H9 (cell line): Measurements from ENCODE around the gene UCKL1. TPM values are rescaled to one million over a fixed set of nuclear protein-coding genes. Genes with fewer than 3 reads are reported as not detected.

Source experiments
- DNase-seq: peaks from one replicate; pipeline ENCODE4 v3.0.0-alpha.2; 2017
- H2AFZ ChIP-seq: one replicate; pipeline ENCODE4 v1.6.1; 2013; ENCODE audit warnings: mild to moderate bottlenecking, low read length, control low read depth, moderate library complexity
- H2AK5ac ChIP-seq: 2 replicates; pipeline ENCODE4 v1.6.1; 2013; ENCODE audit warnings: low read length, control low read depth, mixed read lengths; ENCODE audit not compliant: insufficient read length
- H2BK120ac ChIP-seq: one replicate; pipeline ENCODE4 v1.6.1; 2013; ENCODE audit warnings: low read depth, mild to moderate bottlenecking, low read length, control low read depth, inconsistent platforms; ENCODE audit not compliant: poor library complexity, severe bottlenecking
- H2BK12ac ChIP-seq: 2 replicates; pipeline ENCODE4 v1.6.1; 2013; ENCODE audit warnings: low read length, control low read depth, mixed read lengths, low read depth; ENCODE audit not compliant: insufficient read length
- H2BK15ac ChIP-seq: 2 replicates; pipeline ENCODE4 v1.6.1; 2013; ENCODE audit warnings: low read depth, low read length, control low read depth
- H2BK20ac ChIP-seq: one replicate; pipeline ENCODE4 v1.6.1; 2013; ENCODE audit warnings: low read depth, mild to moderate bottlenecking, low read length, control low read depth, inconsistent platforms; ENCODE audit not compliant: poor library complexity, severe bottlenecking
- H2BK5ac ChIP-seq: 2 replicates; pipeline ENCODE4 v1.6.1; 2013; ENCODE audit warnings: low read length, control low read depth, mixed read lengths; ENCODE audit not compliant: insufficient read length
- H3K14ac ChIP-seq: 2 replicates; pipeline ENCODE4 v1.6.1; 2013; ENCODE audit warnings: low read length, control low read depth; ENCODE audit not compliant: insufficient read depth
- H3K18ac ChIP-seq: 2 replicates; pipeline ENCODE4 v1.6.1; 2013; ENCODE audit warnings: low read depth, mild to moderate bottlenecking, mixed read lengths, low read length, control low read depth; ENCODE audit not compliant: insufficient read length
- H3K23ac ChIP-seq: 2 replicates; pipeline ENCODE4 v1.6.1; 2013; ENCODE audit warnings: low read length, control low read depth, mixed read lengths, low read depth; ENCODE audit not compliant: insufficient read length
- H3K23me2 ChIP-seq: 2 replicates; pipeline ENCODE4 v1.6.1; 2013; ENCODE audit warnings: low read depth, mild to moderate bottlenecking, mixed read lengths, low read length, control low read depth; ENCODE audit not compliant: insufficient read length, poor library complexity, severe bottlenecking
- H3K27ac ChIP-seq: 2 replicates; pipeline ENCODE4 v1.5.1; 2013; ENCODE audit warnings: low read length, control low read depth, mixed read lengths, low read depth; ENCODE audit not compliant: insufficient read length
- H3K27me3 ChIP-seq: 2 replicates; pipeline ENCODE4 v1.6.1; 2013; ENCODE audit warnings: low read length, control low read depth, inconsistent platforms; ENCODE audit not compliant: insufficient read depth
- H3K4ac ChIP-seq: 2 replicates; pipeline ENCODE4 v1.6.1; 2013; ENCODE audit warnings: low read depth, mild to moderate bottlenecking, control low read depth, inconsistent platforms, low read length, moderate library complexity
- H3K4me1 ChIP-seq: 2 replicates; pipeline ENCODE4 v1.6.1; 2013; ENCODE audit warnings: low read length, control low read depth, inconsistent platforms; ENCODE audit not compliant: insufficient read depth
- H3K4me2 ChIP-seq: 2 replicates; pipeline ENCODE4 v1.6.1; 2013; ENCODE audit warnings: low read length, control low read depth, mixed read lengths; ENCODE audit not compliant: insufficient read length, insufficient read depth
- H3K56ac ChIP-seq: 2 replicates; pipeline ENCODE4 v1.6.1; 2013; ENCODE audit warnings: low read depth, mild to moderate bottlenecking, mixed read lengths, low read length, control low read depth; ENCODE audit not compliant: insufficient read length
- H3K79me1 ChIP-seq: 2 replicates; pipeline ENCODE4 v1.6.1; 2013; ENCODE audit warnings: low read depth, mild to moderate bottlenecking, moderate library complexity, low read length, control low read depth, inconsistent platforms; ENCODE audit not compliant: insufficient read depth, poor library complexity, severe bottlenecking
- H3K79me2 ChIP-seq: 2 replicates; pipeline ENCODE4 v1.6.1; 2013; ENCODE audit warnings: low read length, control low read depth, inconsistent platforms; ENCODE audit not compliant: insufficient read depth
- H3K9ac ChIP-seq: 2 replicates; pipeline ENCODE4 v1.6.1; 2013; ENCODE audit warnings: low read length, control low read depth, mixed read lengths; ENCODE audit not compliant: insufficient read length; ENCODE audit errors: extremely low read depth
- H3K9me3 ChIP-seq: one replicate; pipeline ENCODE4 v1.6.1; 2013; ENCODE audit warnings: low read depth, low read length, inconsistent platforms; ENCODE audit not compliant: control insufficient read depth
- H3T11ph ChIP-seq: one replicate; pipeline ENCODE4 v1.6.1; 2013; ENCODE audit warnings: mild to moderate bottlenecking, low read length, control low read depth, inconsistent platforms
- H4K20me1 ChIP-seq: one replicate; pipeline ENCODE4 v1.6.1; 2013; ENCODE audit not compliant: control insufficient read depth, insufficient read length, insufficient read depth
- H4K5ac ChIP-seq: 2 replicates; pipeline ENCODE4 v1.6.1; 2013; ENCODE audit warnings: low read depth, mild to moderate bottlenecking, mixed read lengths, low read length, control low read depth; ENCODE audit not compliant: insufficient read length
- H4K8ac ChIP-seq: replicated peaks from 2 replicates; pipeline ENCODE4 v1.6.1; 2013; ENCODE audit warnings: low read length, control low read depth, mixed read lengths, low read depth; ENCODE audit not compliant: insufficient read length
- H4K91ac ChIP-seq: 2 replicates; pipeline ENCODE4 v1.6.1; 2013; ENCODE audit warnings: low read depth, mild to moderate bottlenecking, moderate library complexity, mixed read lengths, low read length, control low read depth; ENCODE audit not compliant: insufficient read length
- H3K27ac Mint-ChIP-seq, 3 experiments: 2 replicates in 2 of 3; 3 replicates in 1 of 3; pipeline ENCODE4 v1.8.0; 2020 to 2021; ENCODE audit warnings: mixed read lengths in 3 of 3, mild to moderate bottlenecking in 1 of 3, moderate library complexity in 1 of 3
- H3K27me3 Mint-ChIP-seq: 2 replicates; pipeline ENCODE4 v1.8.0; 2021; ENCODE audit warnings: low read depth, mild to moderate bottlenecking, moderate library complexity, mixed read lengths
- H3K36me3 Mint-ChIP-seq, 3 experiments: 2 replicates in 2 of 3; 3 replicates in 1 of 3; pipeline ENCODE4 v1.8.0; 2020 to 2021; ENCODE audit warnings: low read depth in 3 of 3, mixed read lengths in 3 of 3; ENCODE audit not compliant: insufficient read depth in 1 of 3
- H3K4me1 Mint-ChIP-seq, 2 experiments: 2 replicates each; pipeline ENCODE4 v1.8.0; 2020; ENCODE audit warnings: mixed read lengths in 2 of 2
- H3K4me3 Mint-ChIP-seq, 2 experiments: 2 replicates in 1 of 2; 3 replicates in 1 of 2; pipeline ENCODE4 v1.8.0; 2020 to 2021; ENCODE audit warnings: mild to moderate bottlenecking in 2 of 2, mixed read lengths in 2 of 2, moderate library complexity in 1 of 2
- H3K9me3 Mint-ChIP-seq, 2 experiments: 2 replicates in 1 of 2; 3 replicates in 1 of 2; pipeline ENCODE4 v1.8.0; 2020; ENCODE audit warnings: mild to moderate bottlenecking in 2 of 2, mixed read lengths in 2 of 2, moderate library complexity in 1 of 2
- CTCF ChIP-seq: fragments of 200-600 bp; sonication (generic); conservative IDR thresholded peaks from 3 replicates; pipeline ENCODE4 v1.8.0; 2021; ENCODE audit warnings: antibody characterized with exemption, mild to moderate bottlenecking
- WGBS: extraction: QIAGEN DNeasy Blood & Tissue Kit; methylation state at CpG from one replicate; pipeline ENCODE4 v1.1.7; 2013; ENCODE audit warnings: missing lambda C conversion rate, low lambda C conversion rate, mixed read lengths; ENCODE audit not compliant: insufficient read length; ENCODE audit errors: extremely low coverage; 5-methylcytosine and 5-hydroxymethylcytosine counted together
- total RNA-seq: library from RNA; stranded (reverse); gene quantifications from 2 replicates; pipeline ENCODE4 v1.2.1, GENCODE V29; 2021

UCKL1 gene
- total RNA-seq, 1 experiment from 2014 or later, result 40.9 TPM

DNA sequence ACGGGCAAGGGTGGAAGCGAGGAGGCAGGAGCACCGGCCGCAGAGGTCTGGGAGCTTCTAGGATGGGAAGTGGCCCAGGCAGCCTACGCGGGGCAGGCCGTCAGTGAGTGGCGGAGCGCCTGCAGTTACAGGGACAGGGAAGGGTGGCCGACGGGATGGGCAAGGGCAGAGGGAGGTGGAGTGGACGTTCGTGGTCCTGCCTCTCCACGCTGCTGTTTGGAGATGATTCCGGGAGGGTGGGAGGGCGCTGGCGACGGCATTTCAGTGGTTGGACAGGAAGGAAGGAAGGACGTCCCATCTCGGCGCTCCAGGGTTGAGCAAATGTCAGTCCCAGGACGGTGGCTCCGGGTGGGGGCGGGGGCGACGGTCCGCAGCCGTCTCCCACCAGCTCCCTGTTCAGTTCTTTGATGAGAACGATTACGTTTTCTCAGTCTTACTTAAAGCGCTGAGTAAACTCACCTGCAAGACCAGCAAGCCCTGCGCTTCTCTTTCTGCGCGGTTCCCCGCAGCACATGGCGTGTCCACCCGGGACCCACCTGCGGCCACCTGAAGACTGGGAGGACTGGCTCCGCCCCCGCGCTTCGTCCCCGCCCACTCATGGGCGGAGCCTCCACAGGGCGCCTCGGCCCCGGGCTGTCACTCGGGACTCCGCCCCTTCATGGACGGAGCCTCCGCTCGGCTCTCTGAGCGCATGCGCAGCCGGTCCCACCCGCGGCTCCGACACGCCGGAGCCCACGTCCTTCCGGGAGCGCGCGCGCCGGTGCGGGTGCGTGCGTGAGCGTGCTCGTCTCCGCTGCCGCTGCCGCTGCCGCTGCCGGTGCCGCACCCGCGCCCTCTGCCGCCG is 61.6 kb downstream of the UCKL1 start, which contains the start of gene DNAJC5:
Gene DNAJC5 (plus strand): TSS at position 769 of the 844 bp plus-strand sequence. CDS start 33,220 bp downstream, outside the sequence.
- no peak for TF ChIP-seq CTCF
- H4K20me1 ChIP-seq, result no peaks in the 10 kb centered on the region
- peak; percentile 93 for DNase-seq
- no peaks in the 10 kb centered on the region for H3K79me1 ChIP-seq
- H3K23ac ChIP-seq, result no peak within 1 kb of the TSS
- no peak within 1 kb of the TSS for H3T11ph ChIP-seq
- no peak within 1 kb of the TSS for H3K14ac ChIP-seq
- peaks cover 11% of the 10 kb centered on the region; the same call in 1 of the 2 replicates for H3K79me2 ChIP-seq
- peak within 1 kb of the TSS; percentile 46 for H3K9ac ChIP-seq
- no peak within 1 kb of the TSS for H4K8ac ChIP-seq
- no peak within 1 kb of the TSS for H4K91ac ChIP-seq
- H2AFZ ChIP-seq, result no peak within 1 kb of the TSS
- H2BK120ac ChIP-seq, result no peak within 1 kb of the TSS
- no peaks in the 10 kb centered on the region for H3K9me3 ChIP-seq
- H3K27ac Mint-ChIP-seq, result peak within 1 kb of the TSS in 1 of 3 experiments; percentile 66; a peak in 1 of 7 replicates
- no peak within 1 kb of the TSS for H3K27ac ChIP-seq
- peaks cover 16 to 17% of the 10 kb centered on the region in 2 experiments for H3K4me1 Mint-ChIP-seq
- no peaks in the 10 kb centered on the region for H3K27me3 Mint-ChIP-seq
- peak within 1 kb of the TSS; percentile 85 for H3K4me2 ChIP-seq
- no peak within 1 kb of the TSS for H2AK5ac ChIP-seq
- H2BK15ac ChIP-seq, result no peak within 1 kb of the TSS
- no peak within 1 kb of the TSS for H2BK12ac ChIP-seq
- no peak within 1 kb of the TSS for H4K5ac ChIP-seq
- no peaks in the 10 kb centered on the region for H3K9me3 Mint-ChIP-seq
- WGBS, result no CpG with 5 or more reads among the region's 82 CpGs
- no peak within 1 kb of the TSS for H2BK20ac ChIP-seq
- H3K23me2 ChIP-seq, result peaks cover 6% of the 10 kb centered on the region
- H3K4ac ChIP-seq, result no peak within 1 kb of the TSS
- peaks cover 0 to 25% (median 18%) of the 10 kb centered on the region in 3 experiments; a peak in 5 of 7 replicates for H3K36me3 Mint-ChIP-seq
- H3K18ac ChIP-seq, result no peak within 1 kb of the TSS
- H3K4me3 Mint-ChIP-seq, result peak within 1 kb of the TSS; percentile 75 to 89
- no peak within 1 kb of the TSS for H3K56ac ChIP-seq
- H3K27me3 ChIP-seq, result no peaks in the 10 kb centered on the region
- no peak within 1 kb of the TSS for H2BK5ac ChIP-seq
- H3K4me1 ChIP-seq, result 0 out of 2 replicates have a peak, but pooled peaks cover 2% of the 10 kb centered on the region
